Naive thymus-derived CD4-positive, alpha-beta T cell (primary cell): ENCODE results near the gene AATF. TPM values are rescaled to one million over a fixed set of nuclear protein-coding genes. Genes with fewer than 3 reads are reported as not detected.

Experiments used
- ATAC-seq: fragments of 150-1000 bp; cut with Tn5 transposase; 2 replicates; pipeline ENCODE4 v1.10.0; 2021; ENCODE audit warnings: mild to moderate bottlenecking, moderate library complexity
- CTCF ChIA-PET: fragments of 350-600 bp; sonication (Branson Sonifier 250); formaldehyde crosslinking; loops from one replicate; lab custom pipeline; 2021; ENCODE audit warnings: antibody characterized with exemption; lab: Charles Lee
- POLR2A ChIA-PET: fragments of 350-600 bp; sonication (Branson Sonifier 250); formaldehyde crosslinking; loops from one replicate; lab custom pipeline; 2021; ENCODE audit warnings: antibody characterized with exemption, inconsistent platforms; lab: Charles Lee
- DNase-seq, 9 donors: peaks; one replicate each; pipeline versions ENCODE4 v3.0.0 to v3.0.0-alpha.2; 2020 to 2022; ENCODE audit warnings: mixed read lengths in 1 of 9
- H3K27ac ChIP-seq: one replicate; pipeline ENCODE4 v1.7.0; 2013; ENCODE audit warnings: mild to moderate bottlenecking, low read depth, low read length, moderate library complexity
- H3K27me3 ChIP-seq, 2 donors: one replicate each; pipeline ENCODE4 v1.7.0; 2013; ENCODE audit warnings: low read length in 2 of 2, mild to moderate bottlenecking in 2 of 2, moderate library complexity in 2 of 2; ENCODE audit not compliant: control insufficient read depth in 2 of 2, insufficient read depth in 2 of 2
- H3K36me3 ChIP-seq, 3 experiments: 1 replicate in 2 of 3; 2 replicates in 1 of 3; pipeline ENCODE4 v1.7.0; 2013; ENCODE audit warnings: low read length in 3 of 3, mild to moderate bottlenecking in 3 of 3, moderate library complexity in 1 of 3; ENCODE audit not compliant: insufficient read depth in 3 of 3, control insufficient read depth in 2 of 3
- H3K4me1 ChIP-seq, 2 donors: one replicate each; pipeline ENCODE4 v1.7.0; 2013; ENCODE audit warnings: low read length in 2 of 2, mild to moderate bottlenecking in 2 of 2, moderate library complexity in 1 of 2; ENCODE audit not compliant: control insufficient read depth in 2 of 2, insufficient read depth in 2 of 2
- H3K4me3 ChIP-seq: 2 replicates; pipeline ENCODE4 v1.7.0; 2013; ENCODE audit warnings: mild to moderate bottlenecking, low read length
- H3K9me3 ChIP-seq, 3 experiments: 1 replicate in 2 of 3; 2 replicates in 1 of 3; pipeline ENCODE4 v1.7.0; 2013; ENCODE audit warnings: low read length in 3 of 3; ENCODE audit not compliant: control insufficient read depth in 2 of 3
- H3K27ac Mint-ChIP-seq, 9 donors: one replicate each; pipeline ENCODE4 v1.8.0; 2020 to 2022; ENCODE audit warnings: mixed read lengths in 9 of 9, mild to moderate bottlenecking in 8 of 9, moderate library complexity in 5 of 9, inconsistent platforms in 2 of 9
- H3K27me3 Mint-ChIP-seq, 5 donors: one replicate each; pipeline ENCODE4 v1.8.0; 2021 to 2022; ENCODE audit warnings: mixed read lengths in 5 of 5, mild to moderate bottlenecking in 1 of 5
- H3K36me3 Mint-ChIP-seq, 5 donors: one replicate each; pipeline ENCODE4 v1.8.0; 2020 to 2022; ENCODE audit warnings: mixed read lengths in 5 of 5, mild to moderate bottlenecking in 3 of 5, inconsistent platforms in 1 of 5
- H3K4me1 Mint-ChIP-seq, 7 donors: one replicate each; pipeline ENCODE4 v1.8.0; 2020 to 2022; ENCODE audit warnings: mixed read lengths in 7 of 7, mild to moderate bottlenecking in 3 of 7, inconsistent platforms in 1 of 7
- H3K4me3 Mint-ChIP-seq, 10 donors: one replicate each; pipeline ENCODE4 v1.8.0; 2020 to 2022; ENCODE audit warnings: mild to moderate bottlenecking in 10 of 10, mixed read lengths in 10 of 10, moderate library complexity in 6 of 10, inconsistent platforms in 2 of 10
- H3K9me3 Mint-ChIP-seq, 11 donors: one replicate each; pipeline ENCODE4 v1.8.0; 2020 to 2022; ENCODE audit warnings: mixed read lengths in 11 of 11, mild to moderate bottlenecking in 4 of 11, inconsistent platforms in 1 of 11, moderate library complexity in 1 of 11
- intact Hi-C, 2 donors: fragments of 100-400 bp; cut with micrococcal nuclease; formaldehyde crosslinking; loops; one replicate each; pipeline ENCODE4 v1.15.1; 2023
- polyA plus RNA-seq, 2 donors: library from polyadenylated mRNA; unstranded; fragments of 300-500 nt; fragmentation: Illumina TruSeq; gene quantifications; one replicate each; pipeline ENCODE4 v1.2.3, GENCODE V29; 2021
- total RNA-seq, 6 experiments: library from RNA in 5 of 6; stranded (reverse) in 5 of 6; gene quantifications; 1 replicate in 5 of 6; 2 replicates in 1 of 6; pipeline ENCODE4 v1.2.3 and lab custom pipeline; 2021 to 2026

Gene AATF
- total and polyA plus RNA-seq, 7 experiments from 2014 or later = 39.7 to 97.1 (median 60.8) TPM

GRCh38 chr17:36941265-36942010 lies 7.3 kb upstream of the AATF start:
- H3K4me3 Mint-ChIP-seq = peak overlapping the region; percentile 7 to 50 (median 26)
- ATAC-seq = peak; percentile 9
- H3K27me3 Mint-ChIP-seq = peaks cover 67 to 86% (median 79%) of the 10 kb centered on the region in 5 donors
- peaks cover 19 to 61% (median 44%) of the 10 kb centered on the region in 7 donors for H3K4me1 Mint-ChIP-seq
- no peak overlapping the region for H3K4me3 ChIP-seq
- intact Hi-C loops = loop anchor here (5.0 to 10.0 kb wide), 2 partner anchors 801 to 1357 kb away; partner anchors contain the start of gene AP2B1 (in 1 of the 2)
- peaks cover 25 to 76% of the 10 kb centered on the region in 2 donors for H3K27me3 ChIP-seq
- H3K36me3 Mint-ChIP-seq = peaks cover 0 to 6% (median 0%) of the 10 kb centered on the region in 5 donors
- ChIA-PET POLR2A (no interaction called here), CTCF (no interaction called here)
- no peaks in the 10 kb centered on the region for H3K9me3 ChIP-seq
- DNase-seq = peak in 1 of 9 donors; percentile 12
- H3K9me3 Mint-ChIP-seq = peaks cover 0 to 6% (median 2%) of the 10 kb centered on the region in 11 donors
- H3K36me3 ChIP-seq = no peaks in the 10 kb centered on the region
- peak overlapping the region in 5 of 9 donors; percentile 0 to 61 (median 18) for H3K27ac Mint-ChIP-seq
- H3K4me1 ChIP-seq = peaks cover 29 to 30% of the 10 kb centered on the region in 2 donors
- H3K27ac ChIP-seq = no peak overlapping the region

DNA sequence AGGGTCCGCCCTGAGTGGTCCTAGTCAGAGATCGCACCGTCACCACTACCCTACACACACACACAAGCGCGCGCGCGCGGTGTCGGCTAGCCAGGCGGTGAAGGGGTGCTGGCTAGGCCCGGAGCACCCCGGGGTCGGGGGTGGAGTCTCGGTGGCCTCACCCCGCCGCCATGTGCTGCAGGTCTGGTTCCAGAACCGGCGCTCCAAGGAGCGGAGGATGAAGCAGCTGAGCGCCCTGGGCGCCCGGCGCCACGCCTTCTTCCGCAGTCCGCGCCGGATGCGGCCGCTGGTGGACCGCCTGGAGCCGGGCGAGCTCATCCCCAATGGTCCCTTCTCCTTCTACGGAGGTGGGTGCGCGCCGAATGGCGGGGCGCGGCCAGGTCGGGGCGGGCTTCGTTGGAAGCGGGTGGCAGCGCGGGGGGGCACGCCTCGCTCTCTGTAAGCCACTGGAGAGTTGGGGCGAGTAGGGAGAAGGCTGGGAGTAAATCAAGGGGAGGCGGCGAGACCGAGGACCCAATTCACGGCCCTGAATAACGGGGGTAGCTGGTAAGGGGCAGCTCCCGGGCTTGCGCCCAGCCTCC lies 6.6 kb upstream of the AATF start:
- peaks cover 25 to 71% of the 10 kb centered on the region in 2 donors for H3K27me3 ChIP-seq
- ChIA-PET POLR2A (no interaction called here), CTCF (no interaction called here)
- DNase-seq (no peak), ATAC-seq (peak; percentile 33)
- H3K36me3 ChIP-seq = no peaks in the 10 kb centered on the region
- Mint-ChIP-seq H3K9me3 (peaks cover 0 to 6% (median 2%) of the 10 kb centered on the region in 11 donors), H3K4me1 (peaks cover 19 to 56% (median 41%) of the 10 kb centered on the region in 7 donors), H3K36me3 (peaks cover 0 to 6% (median 0%) of the 10 kb centered on the region in 5 donors), H3K27ac (peak overlapping the region in 2 of 9 donors; percentile 4 to 61), H3K4me3 (peak overlapping the region in 9 of 10 donors; percentile 12 to 50 (median 29)), H3K27me3 (peaks cover 70 to 86% (median 80%) of the 10 kb centered on the region in 5 donors)
- peaks cover 23% of the 10 kb centered on the region in 2 donors for H3K4me1 ChIP-seq
- intact Hi-C loops = loop anchor here (5.0 to 10.0 kb wide), 2 partner anchors 800 to 1357 kb away; partner anchors contain the start of gene AP2B1 (in 1 of the 2)
- H3K27ac ChIP-seq = no peak overlapping the region
- no peaks in the 10 kb centered on the region for H3K9me3 ChIP-seq
- no peak overlapping the region for H3K4me3 ChIP-seq

- Mint-ChIP-seq H3K4me1 (peaks cover 21 to 52% (median 37%) of the 10 kb centered on the region in 7 donors), H3K27me3 (peaks cover 66 to 86% (median 80%) of the 10 kb centered on the region in 5 donors), H3K4me3 (peak overlapping the region in 2 of 10 donors; percentile 39 to 50), H3K36me3 (peaks cover 0 to 6% (median 0%) of the 10 kb centered on the region in 5 donors), H3K9me3 (peaks cover 0 to 6% (median 2%) of the 10 kb centered on the region in 11 donors), H3K27ac (no peak overlapping the region)
- POLR2A ChIA-PET = no interaction called here
- Histone ChIP-seq H3K9me3 (no peaks in the 10 kb centered on the region), H3K27me3 (peaks cover 25 to 66% of the 10 kb centered on the region in 2 donors), H3K36me3 (no peaks in the 10 kb centered on the region), H3K4me1 (peaks cover 18 to 19% of the 10 kb centered on the region in 2 donors), H3K27ac (no peak overlapping the region), H3K4me3 (no peak overlapping the region)
- DNase-seq = peak in 3 of 9 donors; percentile 16 to 34 (median 27)
- intact Hi-C loops = loop anchor here (5.0 to 10.0 kb wide), 2 partner anchors 800 to 1358 kb away; partner anchors contain the start of gene AP2B1 (in 1 of the 2)
- no peak for ATAC-seq
- CTCF ChIA-PET = interaction anchor here (0.6 kb wide), 1 partner anchor 25 kb away, joined by 6 read pairs; no protein-coding TSS in a partner anchor
These were observed 6.1 kb upstream of the AATF start for GRCh38 chr17:36942631-36943125.

GRCh38 chr17:36943250-36944191 lies 5.2 kb upstream of the AATF start:
- Mint-ChIP-seq H3K9me3 (peaks cover 0 to 6% (median 2%) of the 10 kb centered on the region in 11 donors), H3K4me1 (peaks cover 23 to 52% (median 40%) of the 10 kb centered on the region in 7 donors), H3K36me3 (peaks cover 0 to 6% (median 0%) of the 10 kb centered on the region in 5 donors), H3K27me3 (peaks cover 61 to 84% (median 74%) of the 10 kb centered on the region in 5 donors), H3K4me3 (peak overlapping the region; percentile 14 to 72 (median 29)), H3K27ac (peak overlapping the region in 2 of 9 donors; percentile 66 to 86)
- no peak for ATAC-seq
- Histone ChIP-seq H3K27me3 (peaks cover 25 to 57% of the 10 kb centered on the region in 2 donors), H3K4me3 (no peak overlapping the region), H3K27ac (no peak overlapping the region), H3K36me3 (no peaks in the 10 kb centered on the region), H3K9me3 (no peaks in the 10 kb centered on the region), H3K4me1 (peaks cover 10 to 18% of the 10 kb centered on the region in 2 donors)
- DNase-seq = no peak
- ChIA-PET CTCF (interaction anchor here (0.6 kb wide), 1 partner anchor 24 kb away, joined by 6 read pairs; no protein-coding TSS in a partner anchor), POLR2A (interaction anchor here (0.7 to 1.0 kb wide), 2 partner anchors 10 to 544 kb away, joined by 3 to 4 read pairs; no protein-coding TSS in a partner anchor)
- intact Hi-C loops = loop anchor here (5.0 to 10.0 kb wide), 2 partner anchors 799 to 1359 kb away; partner anchors contain the start of gene AP2B1 (in 1 of the 2)

GRCh38 chr17:36944553-36944952 lies 4.2 kb upstream of the AATF start:
- H3K4me1 Mint-ChIP-seq = peaks cover 19 to 51% (median 37%) of the 10 kb centered on the region in 7 donors
- ATAC-seq (no peak), DNase-seq (no peak)
- H3K4me1 ChIP-seq = peaks cover 4 to 16% of the 10 kb centered on the region in 2 donors
- H3K36me3 Mint-ChIP-seq = peaks cover 0 to 11% (median 2%) of the 10 kb centered on the region in 5 donors
- no peaks in the 10 kb centered on the region for H3K9me3 ChIP-seq
- H3K27ac ChIP-seq = no peak overlapping the region
- peaks cover 53 to 76% (median 65%) of the 10 kb centered on the region in 5 donors for H3K27me3 Mint-ChIP-seq
- H3K9me3 Mint-ChIP-seq = peaks cover 0 to 5% (median 2%) of the 10 kb centered on the region in 11 donors
- H3K36me3 ChIP-seq = peaks cover 0 to 6% (median 0%) of the 10 kb centered on the region in 3 experiments
- intact Hi-C loops = loop anchor here (5.0 to 10.0 kb wide), 2 partner anchors 798 to 1360 kb away; partner anchors contain the start of gene AP2B1 (in 1 of the 2)
- no peak overlapping the region for H3K4me3 ChIP-seq
- CTCF ChIA-PET = no interaction called here
- POLR2A ChIA-PET = interaction anchor here (0.7 kb wide), 1 partner anchor 543 kb away, joined by 3 read pairs; no protein-coding TSS in a partner anchor
- peaks cover 15 to 47% of the 10 kb centered on the region in 2 donors for H3K27me3 ChIP-seq
- H3K27ac Mint-ChIP-seq = no peak overlapping the region
- peak overlapping the region in 1 of 10 donors; percentile 3 for H3K4me3 Mint-ChIP-seq
